ENCODE results near the gene CD63.
A peak's percentile ranks its signal among the peaks of the same experiment; 100 is the strongest.

CD63 gene

DNA sequence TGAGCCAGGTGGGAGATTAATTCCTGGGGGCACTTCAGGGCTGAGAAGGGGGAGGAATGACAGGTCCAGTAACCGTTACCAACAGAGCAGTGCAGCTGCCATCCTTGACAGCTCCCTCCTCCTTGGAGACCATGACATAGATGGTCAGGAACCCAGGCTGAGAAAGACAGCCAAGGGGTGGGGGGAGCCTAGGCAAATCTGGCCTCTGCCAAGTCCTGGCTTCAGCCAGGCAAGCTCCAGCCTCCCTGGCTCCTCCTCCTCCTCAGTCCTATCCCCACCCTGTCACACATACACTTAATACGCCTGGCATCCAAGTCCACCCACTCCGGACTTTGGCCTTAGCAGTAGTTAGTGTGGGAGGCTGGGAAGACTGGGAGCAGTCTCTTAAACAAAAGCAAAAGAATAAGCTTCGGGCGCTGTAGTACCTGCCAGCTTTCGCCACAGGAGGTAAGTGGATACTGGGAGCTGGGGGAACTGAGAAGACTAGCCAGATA, 8.7 kb downstream of the CD63 start, which contains the start of gene RDH5:
Gene RDH5, plus strand, starts transcription at position 323 of the 494 bp plus-strand sequence. CDS start 792 bp downstream, outside the sequence.
- DNase-seq, result peak; percentile 66

DNA sequence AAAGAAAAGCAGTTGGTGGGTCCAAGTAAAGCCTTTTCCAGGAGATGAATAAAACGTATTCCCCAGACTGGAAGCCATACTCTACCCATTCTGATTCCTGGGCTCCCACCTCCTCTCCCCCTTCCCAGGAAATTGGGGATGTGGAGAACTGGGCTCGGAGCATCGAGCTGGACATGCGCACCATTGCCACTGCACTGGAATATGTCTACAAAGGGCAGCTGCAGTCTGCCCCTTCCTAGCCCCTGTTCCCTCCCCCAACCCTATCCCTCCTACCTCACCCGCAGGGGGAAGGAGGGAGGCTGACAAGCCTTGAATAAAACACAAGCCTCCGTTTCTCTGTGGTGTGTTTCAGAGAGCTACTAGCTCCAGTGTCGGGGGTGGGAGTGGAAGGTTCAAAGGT, 9.4 kb downstream of the CD63 start:
- DNase-seq, result no peak

DNA sequence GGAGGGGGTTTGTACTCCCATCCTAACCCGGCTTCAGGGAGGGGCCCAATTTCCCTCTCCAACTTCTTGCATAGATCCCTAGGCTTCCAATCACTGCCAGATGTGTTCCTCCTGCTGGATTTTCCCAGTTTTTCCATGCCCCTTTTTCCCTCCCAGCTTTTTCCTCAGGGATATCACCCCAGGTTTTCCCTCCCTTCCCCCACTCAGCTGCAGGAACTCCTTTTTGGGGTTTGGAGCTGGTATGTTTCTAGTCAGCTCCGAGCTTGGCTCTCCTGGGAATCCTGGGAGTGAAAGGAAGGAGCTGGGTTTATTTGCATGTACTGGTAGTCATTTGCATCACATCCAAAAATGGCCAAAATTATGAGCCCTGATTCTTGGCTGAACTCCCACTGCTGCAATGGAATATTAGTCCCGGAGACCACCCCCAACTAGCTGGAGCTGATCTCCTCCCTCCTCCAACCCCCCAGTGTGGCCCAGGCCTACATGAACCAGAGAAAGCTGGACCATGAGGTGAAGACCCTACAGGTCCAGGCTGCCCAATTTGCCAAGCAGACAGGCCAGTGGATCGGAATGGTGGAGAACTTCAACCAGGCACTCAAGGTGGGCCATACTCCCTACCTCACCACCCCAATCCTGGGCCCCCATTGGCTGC, 10.1 kb downstream of the CD63 start:
- peak; percentile 55 for DNase-seq

DNA sequence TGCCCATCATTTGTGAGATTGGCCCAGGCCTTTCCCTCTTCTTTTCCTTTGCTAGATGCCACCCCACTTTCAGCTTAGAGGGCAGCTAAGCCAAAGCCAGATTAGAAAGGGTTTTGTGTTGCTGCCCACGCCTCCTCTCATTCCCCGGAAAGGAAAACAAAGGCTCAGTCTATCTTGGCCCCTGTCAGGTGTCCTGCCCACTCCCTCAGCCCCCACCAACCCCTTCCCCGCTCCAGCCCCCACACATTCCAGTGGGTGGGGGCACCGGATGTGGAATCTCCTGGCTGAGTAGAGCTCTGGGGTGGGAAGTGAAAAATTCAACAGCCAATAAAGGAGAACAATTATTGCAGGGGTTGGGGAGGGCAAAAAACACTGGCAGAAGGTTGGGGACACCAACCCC, 10.8 kb downstream of the CD63 start:
- no peak for DNase-seq

DNA sequence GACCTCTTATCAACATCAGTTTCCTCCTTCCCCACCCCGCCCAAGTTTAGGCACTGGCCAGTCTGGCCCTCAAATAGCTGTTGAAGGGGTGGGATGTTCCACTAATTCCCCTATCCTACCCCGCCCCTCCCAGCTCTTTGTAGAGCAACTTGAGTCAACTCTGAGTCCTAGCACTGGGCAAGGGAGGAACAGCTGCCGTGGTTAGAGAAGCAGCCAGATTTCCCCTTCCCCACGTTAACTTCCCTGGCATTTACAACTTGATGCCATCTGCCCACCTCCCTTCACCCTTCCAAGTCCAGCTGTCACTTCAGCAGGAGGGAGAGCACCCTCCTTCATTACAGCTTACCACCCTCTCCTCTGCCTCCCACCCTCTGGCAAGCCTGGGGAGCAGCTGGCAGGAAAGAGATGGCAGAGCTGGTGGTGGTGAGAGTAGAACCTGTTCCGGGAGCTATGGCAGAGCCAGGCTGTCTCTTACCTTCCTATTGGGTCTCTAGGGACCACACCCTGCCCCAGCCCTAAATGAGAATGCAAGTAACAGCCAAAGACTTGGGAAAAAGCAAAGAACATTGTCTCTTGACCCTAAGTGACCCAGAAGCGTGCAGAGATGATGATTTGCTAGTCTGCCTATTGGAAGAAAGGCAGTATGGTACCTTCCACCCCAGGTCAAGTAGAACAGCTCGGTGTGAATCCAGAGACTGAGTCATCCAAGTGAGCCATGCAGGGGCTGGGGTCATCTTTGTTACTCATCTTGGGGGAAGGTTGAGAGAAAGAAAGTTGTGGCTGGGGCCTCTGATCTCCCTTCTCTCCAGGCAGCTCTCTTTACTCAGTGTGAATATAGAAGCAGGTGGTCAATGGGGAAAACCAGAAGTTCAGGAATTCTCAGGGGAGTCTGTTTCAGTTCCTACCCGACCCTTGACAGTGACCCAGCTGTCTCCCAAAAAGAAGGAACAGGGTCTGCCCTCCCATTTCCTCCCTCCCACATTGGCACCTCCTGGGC, 11.5 kb downstream of the CD63 start:
- peak; percentile 59 for DNase-seq

DNA sequence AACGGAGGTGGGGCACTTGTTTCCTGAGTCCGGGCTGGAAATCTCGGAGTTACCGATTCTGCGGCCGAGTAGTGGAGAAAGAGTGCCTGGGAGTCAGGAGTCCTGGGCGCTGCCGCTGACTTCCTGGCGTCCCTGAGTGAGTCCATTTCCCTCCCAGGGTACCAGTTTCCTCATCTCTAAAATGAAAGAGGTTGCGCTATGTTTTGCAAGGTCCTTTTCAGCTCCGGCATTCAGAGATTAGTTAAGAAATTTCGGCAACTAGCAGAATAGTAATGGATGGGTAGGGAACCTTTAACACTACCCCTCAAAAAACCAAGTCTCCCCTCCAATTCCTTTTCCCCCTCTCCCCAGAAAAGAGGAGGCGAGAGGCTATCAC, 12.2 kb downstream of the CD63 start:
- DNase-seq, result no peak

DNA sequence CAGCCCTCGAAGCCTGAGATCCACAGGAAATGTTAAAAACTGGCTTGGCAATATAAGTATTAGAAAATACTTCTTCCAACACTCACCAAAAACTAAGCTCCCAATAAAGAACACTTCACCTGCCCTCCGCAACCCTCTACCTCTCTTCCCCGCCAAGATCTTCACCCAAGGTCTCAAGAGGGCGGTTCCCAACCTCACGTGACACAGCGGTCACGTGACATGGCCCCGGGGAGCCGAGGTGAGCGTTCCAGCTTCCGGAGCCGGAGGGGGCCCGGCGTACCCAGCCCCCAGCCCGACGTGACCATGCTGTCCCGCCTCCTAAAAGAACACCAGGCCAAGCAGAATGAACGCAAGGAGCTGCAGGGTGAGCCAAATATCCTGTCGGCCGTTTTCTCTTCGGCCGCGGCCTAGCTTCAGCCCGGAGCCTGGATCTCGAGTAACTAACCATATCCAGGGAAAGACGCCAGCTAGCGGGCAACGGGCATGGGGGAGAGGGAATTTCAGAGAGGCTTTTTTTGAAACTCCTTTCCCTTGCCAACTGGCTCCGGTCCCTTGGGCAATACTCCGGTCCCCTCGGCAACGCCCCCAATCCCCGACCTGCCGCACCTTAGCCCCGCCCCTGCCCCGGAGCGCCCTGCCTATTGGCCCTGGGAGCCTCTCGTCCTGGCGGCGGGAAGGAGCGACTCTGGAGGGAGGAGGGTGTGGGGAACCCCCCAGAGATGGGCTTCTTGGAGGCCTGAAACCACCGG, 12.8 kb downstream of the CD63 start, which contains the start of gene BLOC1S1:
Gene BLOC1S1, plus strand, starts transcription at position 214 of the 749 bp plus-strand sequence. Its CDS starts 6 bp downstream, at position 220.
- DNase-seq, result peak; percentile 96

DNA sequence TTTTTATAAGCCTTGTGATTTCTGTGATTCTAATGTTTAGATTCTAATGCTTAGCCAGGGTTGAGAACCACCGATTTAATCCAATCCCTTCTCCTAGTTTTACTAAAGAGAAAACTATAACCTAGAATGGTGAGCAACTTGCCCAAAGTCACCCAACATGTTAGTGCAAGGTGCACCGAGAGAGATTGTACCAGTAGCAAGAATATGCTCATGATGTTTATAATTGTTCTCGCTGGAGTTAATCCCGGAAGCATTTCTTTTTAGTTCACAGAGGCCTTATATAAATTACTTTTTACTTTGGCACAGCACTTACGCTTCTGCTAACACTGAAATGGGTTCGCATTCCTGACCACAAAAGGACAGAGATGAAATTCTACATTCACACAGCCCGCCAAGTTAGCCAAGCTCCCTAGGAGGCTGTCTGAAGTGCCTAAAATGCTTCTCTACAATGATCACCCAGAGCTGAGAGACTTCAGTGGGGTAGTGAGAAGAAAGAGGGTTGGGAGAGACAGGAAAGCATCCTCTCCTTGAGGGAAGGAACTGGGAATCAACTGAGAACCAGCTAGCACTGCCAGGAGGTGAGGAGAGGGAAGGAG, 13.5 kb downstream of the CD63 start:
- no peak for DNase-seq

DNA sequence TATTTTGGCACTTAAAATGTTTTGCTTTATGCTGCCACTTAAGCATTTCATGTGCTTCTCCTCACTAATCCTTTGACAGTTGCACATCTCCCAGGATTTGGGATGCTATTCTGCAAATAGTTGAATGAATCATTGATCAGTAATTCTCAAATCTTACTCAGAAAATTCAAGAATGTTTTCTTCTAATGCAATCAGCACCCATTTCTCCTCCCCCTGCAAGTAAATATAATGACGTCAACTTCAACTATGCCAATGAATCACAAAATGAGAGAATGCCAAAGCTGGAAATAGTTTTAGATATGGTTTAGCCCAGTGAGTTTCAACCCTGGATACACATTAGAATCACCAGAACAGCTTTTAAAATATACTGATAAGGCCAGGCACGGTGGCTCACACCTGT, 15.1 kb downstream of the CD63 start:
- no peak for DNase-seq

DNA sequence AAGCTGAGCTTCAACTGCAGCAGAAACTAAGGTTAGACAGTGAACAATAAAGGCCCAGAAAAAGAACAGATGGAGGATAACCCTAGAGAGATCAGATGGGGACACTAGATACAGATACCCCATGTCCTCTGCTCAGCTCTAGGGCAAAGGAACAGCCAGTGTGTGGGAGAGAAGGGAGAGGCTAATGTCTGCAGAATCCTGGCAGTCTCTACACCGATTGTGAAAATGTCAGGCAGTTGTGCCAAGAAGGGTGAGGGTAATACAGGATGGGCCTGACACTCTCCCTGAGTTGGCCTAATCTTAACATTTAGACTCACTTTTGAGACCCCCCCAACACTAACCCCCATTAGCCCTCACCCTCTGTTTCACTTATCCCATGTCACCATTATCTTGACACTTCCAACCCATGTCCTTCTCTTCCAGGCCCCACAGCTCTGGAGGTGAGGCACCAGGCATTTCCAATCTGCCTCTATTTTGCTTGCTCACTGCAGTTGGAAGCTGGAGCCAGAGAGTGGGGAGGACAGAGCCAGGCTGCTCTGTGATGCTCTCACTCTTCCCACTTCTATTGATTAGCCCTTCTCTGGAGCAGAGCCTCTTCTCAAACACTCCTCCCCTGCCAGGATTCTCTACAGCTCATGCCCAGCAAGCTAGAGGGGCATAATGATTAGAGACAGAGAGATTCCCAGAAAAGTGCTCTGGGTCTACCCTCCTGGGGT, 16.0 kb downstream of the CD63 start:
- no peak for DNase-seq

DNA sequence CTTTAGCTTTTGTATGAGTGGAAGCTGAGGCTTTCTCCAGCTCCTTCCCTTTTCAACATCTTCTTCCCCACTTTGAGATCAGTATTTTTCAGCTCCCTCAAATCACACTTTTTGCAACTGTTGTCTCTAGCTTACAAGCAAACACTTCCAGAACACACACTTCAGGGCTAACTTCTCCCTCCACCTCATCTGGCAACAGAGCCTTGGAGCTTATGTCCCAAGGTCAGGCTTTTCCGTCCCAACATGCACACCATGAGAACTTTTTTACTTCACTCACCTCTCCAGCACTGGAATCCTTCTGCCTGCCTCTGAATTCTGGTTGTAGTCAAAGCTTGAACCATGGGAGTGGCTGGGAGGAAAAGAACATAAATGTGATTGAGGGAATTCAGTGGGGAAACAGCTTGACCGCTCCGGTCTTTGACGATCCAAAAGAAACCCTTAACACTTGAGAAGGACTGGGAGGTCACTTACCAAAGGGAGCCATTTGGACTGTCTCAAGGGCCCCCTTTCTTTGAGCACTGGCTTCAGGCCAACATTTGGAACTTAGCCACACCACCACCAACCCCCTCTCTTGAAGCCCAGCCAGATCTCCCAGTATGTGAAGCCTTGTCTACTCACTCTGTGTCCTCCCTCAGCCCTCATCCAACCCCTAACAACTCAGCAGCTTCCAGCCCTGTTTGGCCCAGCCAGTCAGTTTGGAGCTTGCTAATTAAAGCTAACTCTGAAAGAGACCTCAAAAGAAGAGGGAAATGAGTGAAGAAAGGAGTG, 16.8 kb downstream of the CD63 start:
- DNase-seq, result peak; percentile 57

DNA sequence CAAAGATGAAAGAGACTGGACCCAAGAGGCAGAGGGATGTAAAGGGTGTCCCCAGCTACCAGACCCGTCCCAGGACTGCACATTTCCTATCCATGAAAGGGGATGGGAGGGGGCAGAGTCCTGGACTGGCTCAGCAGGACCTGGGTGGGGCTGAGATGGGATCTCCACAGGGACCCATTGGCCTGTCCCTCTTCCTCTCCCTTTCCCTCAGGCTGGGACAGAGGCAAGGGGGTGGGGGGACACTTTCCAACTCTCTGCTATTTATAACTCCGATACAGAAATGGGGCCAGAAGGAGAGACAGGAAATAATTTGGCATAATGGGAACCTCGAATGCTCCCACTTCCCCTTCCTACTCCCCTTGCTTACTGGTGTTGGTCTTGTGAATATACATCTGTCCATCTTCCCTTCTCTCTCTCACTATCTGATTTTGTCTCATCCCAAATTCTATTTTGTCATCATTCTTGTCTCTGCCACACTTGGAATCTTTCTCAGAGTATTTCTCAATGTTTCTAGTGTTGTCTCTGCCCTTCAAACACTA, 20.0 kb downstream of the CD63 start:
- no peak for DNase-seq

DNA sequence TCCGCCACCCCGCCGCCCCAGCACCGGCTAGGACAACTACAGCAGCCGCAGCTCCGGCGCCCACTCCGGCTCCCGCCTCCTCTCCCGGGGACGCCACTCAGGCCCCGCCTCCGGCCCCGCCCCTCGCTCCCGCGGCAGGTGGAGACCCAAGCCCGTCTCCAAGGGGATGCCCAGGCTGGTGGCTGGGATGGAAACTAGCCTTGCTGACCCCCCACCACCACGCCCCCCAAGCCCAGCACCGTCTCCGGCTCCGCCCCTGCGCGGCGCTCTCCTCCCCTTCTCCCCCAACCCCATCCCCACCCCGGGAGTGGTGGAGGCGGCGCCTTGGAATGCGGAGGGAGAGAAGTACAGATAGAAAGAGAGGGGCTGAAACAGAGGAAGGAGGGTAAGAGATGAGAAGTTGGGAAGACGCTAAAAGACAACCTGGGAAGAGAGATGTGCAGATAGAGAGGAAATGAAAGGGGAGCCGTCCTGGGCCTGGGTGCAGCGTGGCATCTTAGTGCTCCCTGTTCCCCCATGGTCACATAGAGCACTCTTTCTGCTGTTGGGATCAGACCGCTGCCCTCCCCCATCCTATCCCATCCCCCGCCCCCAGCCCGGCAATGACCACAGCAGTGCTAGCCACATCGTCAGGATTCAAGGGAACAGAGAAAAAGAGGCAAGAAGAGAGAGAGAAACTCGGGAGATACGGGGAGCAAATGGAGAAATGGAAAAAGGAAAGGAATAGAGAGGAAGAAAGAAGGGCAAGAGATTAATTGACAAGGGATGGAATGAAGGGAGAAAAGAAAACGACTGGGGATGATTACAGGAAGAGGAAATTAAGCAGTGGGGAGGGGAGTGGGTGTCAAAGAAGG, 20.7 kb downstream of the CD63 start, which contains the start of gene ITGA7:
Gene ITGA7, minus strand, starts transcription at position 64 of the 854 bp plus-strand sequence. CDS start 222 bp downstream, outside the sequence.
- peak; percentile 81 for DNase-seq

DNA sequence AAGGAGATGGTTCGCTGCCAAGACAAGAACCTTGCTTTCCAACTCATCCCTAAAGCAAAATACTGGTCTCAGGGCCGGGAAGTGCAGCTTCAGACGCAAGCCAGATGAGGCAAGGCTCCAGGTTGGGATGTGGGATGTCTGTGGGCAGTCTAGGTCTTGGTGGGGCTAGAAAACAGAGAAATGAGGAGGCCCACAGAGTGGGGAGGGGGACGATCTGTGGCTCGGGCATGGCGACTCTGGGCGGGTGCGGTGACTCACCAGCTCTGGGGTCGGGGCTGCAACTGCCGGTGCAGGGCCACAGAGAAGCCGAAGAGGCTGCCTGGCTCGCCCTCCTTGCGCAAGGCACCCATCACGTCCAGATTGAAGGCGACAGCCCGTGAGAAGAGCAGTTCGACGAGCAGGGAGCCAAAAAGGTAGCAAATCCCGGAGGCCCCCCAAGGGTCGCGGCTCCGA, 21.6 kb downstream of the CD63 start:
- DNase-seq, result no peak

DNA sequence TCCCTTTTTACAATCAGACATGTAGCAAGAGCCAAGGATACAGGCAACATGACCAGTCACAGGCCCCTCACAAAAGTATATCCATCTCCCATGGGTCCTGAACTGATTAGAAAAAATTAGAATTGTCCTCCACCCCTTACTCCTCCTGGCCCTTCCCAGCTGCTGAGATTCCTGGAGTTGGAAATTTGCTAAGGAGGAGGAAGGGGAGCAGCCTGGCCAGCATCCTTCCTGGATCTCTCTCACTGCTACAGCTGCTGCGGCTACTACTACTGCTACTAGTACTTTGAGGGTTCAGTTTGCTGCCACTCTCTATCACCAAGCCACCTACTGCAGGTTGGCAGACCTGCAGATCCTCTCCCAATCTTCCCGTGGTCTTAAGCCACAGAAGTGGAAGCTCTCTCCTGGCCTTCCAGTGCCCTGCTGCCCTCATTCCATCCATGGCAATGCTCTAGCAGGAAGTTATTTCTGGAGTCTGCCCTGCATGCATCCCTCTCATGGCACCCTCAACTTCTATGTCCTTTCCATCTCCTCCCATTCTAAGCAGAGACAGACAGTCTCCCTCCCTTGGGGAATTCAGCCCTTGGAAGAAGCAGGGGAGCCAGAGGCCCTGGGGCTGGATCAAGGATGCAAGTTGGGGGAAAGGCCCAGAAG, 22.1 kb downstream of the CD63 start:
- DNase-seq, result no peak

DNA sequence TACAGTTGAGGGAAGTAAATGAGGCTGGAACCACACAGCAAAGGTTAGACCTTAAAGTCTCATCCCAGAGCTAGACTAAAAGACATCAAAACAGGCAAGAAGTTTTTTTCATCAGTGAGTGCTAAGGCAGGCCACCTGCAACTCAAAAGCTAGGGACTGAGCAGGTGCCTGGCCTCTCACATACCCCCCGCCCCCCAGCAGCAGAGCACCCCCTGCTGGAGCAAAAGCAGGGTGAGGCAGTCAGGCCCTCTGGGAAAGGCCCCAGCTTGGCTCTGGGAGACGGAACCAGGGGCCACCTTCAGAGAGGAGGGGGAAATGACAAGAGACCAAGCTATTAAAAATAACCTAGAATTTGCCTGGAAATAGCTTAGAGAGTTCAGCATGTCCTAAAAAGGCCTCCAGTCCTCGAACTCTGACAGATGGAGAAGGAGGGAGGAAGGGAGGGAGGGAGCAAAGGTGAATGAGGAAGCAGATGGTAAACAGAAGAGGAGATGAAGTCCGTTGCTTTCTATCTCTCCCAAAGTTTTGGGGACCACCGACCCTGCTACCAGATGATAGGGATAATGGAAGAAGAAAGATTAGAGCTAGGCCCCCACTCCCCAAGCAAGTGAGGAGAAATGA, 22.9 kb downstream of the CD63 start:
- no peak for DNase-seq

DNA sequence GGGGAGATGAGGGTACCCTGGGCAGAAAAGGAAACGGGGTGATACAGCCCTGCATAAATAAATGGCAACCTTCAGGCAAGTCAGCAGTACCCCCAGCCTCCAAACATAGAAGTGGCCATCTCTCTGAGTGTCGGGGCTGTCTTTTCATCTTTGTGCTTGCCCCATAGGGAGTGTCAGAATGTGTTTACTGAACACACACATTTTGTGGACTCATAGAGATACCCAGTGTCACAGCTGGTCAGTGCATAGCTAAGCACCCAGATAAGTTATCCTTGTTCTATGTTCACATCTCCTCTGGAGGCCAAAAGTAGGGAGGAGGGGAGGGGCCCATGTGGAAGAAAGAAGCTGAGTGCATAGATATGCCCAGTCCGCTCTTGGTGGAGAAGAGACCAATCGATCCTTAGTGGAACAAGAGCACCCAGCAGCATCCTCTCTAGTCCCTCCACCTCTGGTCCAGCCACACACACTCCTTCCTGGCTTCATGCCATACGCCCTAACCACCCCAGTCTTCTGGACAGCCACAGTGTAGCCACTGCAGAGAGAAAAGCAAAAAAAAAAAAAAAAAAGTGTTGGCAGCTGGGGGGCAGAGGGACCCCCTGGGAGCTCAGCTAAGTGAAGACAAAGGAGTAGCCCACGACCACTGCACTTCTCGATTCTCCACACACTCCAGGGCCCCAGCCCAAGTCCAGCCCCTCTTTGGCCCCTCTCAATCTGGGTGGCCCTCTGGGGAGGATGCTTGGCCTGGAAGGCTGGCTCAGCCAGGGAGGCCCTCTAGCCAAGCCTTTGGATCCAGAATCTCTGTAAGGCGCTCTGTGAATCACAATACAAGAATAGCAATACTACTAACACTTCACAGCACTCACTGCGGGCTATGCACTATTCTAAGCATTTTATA, 23.7 kb downstream of the CD63 start:
- peak; percentile 53 for DNase-seq
